Mucosa of stomach (tissue), 1 donor: Measurements from ENCODE around the gene CATSPERE.

Experiments
- H3K27me3 ChIP-seq: one replicate; pipeline ENCODE4 v1.7.0; 2013; ENCODE audit warnings: mild to moderate bottlenecking, low read length; ENCODE audit not compliant: control insufficient read depth, insufficient read depth
- H3K36me3 ChIP-seq: one replicate; pipeline ENCODE4 v1.7.0; 2013; ENCODE audit warnings: low read length; ENCODE audit not compliant: control insufficient read depth, insufficient read depth
- H3K4me1 ChIP-seq: one replicate; pipeline ENCODE4 v1.7.0; 2013; ENCODE audit warnings: mild to moderate bottlenecking, low read length; ENCODE audit not compliant: control insufficient read depth, insufficient read depth
- H3K4me3 ChIP-seq: one replicate; pipeline ENCODE4 v1.7.0; 2013; ENCODE audit warnings: low read length
- H3K9ac ChIP-seq: one replicate; pipeline ENCODE4 v1.7.0; 2013; ENCODE audit warnings: mild to moderate bottlenecking, low read length, moderate library complexity
- H3K9me3 ChIP-seq: one replicate; pipeline ENCODE4 v1.7.0; 2013; ENCODE audit warnings: mild to moderate bottlenecking, low read length, moderate library complexity; ENCODE audit not compliant: control insufficient read depth
- donor health status: Pancreatic carcinoma.

CATSPERE gene

GRCh38 chr1:244645414-244645813 lies 184.3 kb downstream of the CATSPERE start:
- Histone ChIP-seq H3K9ac (no peak overlapping the region), H3K36me3 (no peaks in the 10 kb centered on the region), H3K4me1 (no peaks in the 10 kb centered on the region), H3K9me3 (no peaks in the 10 kb centered on the region), H3K27me3 (no peaks in the 10 kb centered on the region), H3K4me3 (no peak overlapping the region)

GRCh38 chr1:244645890-244646289 lies 184.8 kb downstream of the CATSPERE start:
- no peak overlapping the region for H3K4me3 ChIP-seq
- H3K9me3 ChIP-seq = no peaks in the 10 kb centered on the region
- no peak overlapping the region for H3K9ac ChIP-seq
- no peaks in the 10 kb centered on the region for H3K4me1 ChIP-seq
- H3K27me3 ChIP-seq = no peaks in the 10 kb centered on the region
- no peaks in the 10 kb centered on the region for H3K36me3 ChIP-seq

DNA sequence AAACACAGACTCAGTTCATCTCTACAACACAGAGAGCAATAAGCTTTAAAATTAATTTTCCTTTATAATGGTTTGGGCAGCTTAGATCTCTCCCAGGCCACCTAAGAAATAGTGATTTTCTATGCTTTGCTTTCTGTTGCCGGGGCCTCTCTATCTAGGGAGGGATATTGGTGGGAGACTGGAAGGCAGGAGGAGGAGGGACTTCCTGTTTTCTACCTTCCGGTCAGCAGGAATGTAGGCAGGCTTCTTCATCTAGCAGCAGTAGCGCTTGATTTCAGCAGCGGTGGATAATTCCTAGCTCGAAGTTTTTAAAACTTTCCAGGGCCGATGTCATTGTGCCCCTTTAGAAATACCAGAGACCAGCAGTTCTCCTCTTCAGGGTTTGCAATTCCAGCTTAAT lies 186.7 kb downstream of the CATSPERE start:
- H3K36me3 ChIP-seq = no peaks in the 10 kb centered on the region
- no peaks in the 10 kb centered on the region for H3K4me1 ChIP-seq
- H3K4me3 ChIP-seq = no peak overlapping the region
- H3K9me3 ChIP-seq = no peaks in the 10 kb centered on the region
- no peak overlapping the region for H3K9ac ChIP-seq
- H3K27me3 ChIP-seq = no peaks in the 10 kb centered on the region

DNA sequence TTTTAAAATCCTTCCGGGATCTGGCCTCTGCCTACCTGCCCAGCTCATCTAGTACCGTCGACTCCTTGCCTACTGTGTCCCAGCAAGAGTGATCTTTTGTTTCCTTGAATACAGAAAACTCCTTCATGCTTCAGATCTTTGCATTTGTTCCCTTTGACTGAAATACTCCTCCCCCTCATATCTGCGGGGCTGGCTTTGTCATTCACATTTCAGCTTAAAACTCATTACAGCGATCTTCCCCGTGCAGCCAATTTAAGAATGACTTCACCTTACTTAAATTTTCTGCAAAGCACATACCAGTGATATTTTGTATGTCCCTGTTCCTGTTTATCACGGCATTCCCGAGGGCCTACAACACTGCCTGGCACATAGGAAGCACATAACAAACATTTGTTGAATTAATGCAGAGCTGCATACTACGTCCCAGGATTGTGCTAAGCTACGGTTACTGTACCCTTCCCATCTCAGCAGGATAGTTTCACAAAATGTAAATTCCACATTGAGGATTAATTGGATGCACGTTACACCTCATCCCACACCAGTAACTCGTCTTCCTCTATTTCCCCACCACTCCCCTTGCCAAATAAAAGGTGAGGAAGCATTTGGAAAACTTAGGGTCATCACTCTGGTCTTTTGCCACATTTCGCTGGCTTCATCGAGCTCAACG lies 191.0 kb downstream of the CATSPERE start:
- Histone ChIP-seq H3K36me3 (no peaks in the 10 kb centered on the region), H3K27me3 (no peaks in the 10 kb centered on the region), H3K9ac (peak overlapping the region; percentile 58), H3K9me3 (no peaks in the 10 kb centered on the region), H3K4me3 (peak overlapping the region; percentile 82), H3K4me1 (peaks cover 8% of the 10 kb centered on the region)

GRCh38 chr1:244652623-244653438 lies 191.8 kb downstream of the CATSPERE start, which contains the start of gene DESI2:
TSS of gene DESI2 (plus strand) at chr1:244653126. CDS start at chr1:244653314, 188 bp downstream.
- Histone ChIP-seq H3K9me3 (no peaks in the 10 kb centered on the region), H3K9ac (peak within 1 kb of the TSS; percentile 97), H3K4me3 (peak within 1 kb of the TSS; percentile 82), H3K36me3 (no peaks in the 10 kb centered on the region), H3K27me3 (no peaks in the 10 kb centered on the region), H3K4me1 (peaks cover 8% of the 10 kb centered on the region)

DNA sequence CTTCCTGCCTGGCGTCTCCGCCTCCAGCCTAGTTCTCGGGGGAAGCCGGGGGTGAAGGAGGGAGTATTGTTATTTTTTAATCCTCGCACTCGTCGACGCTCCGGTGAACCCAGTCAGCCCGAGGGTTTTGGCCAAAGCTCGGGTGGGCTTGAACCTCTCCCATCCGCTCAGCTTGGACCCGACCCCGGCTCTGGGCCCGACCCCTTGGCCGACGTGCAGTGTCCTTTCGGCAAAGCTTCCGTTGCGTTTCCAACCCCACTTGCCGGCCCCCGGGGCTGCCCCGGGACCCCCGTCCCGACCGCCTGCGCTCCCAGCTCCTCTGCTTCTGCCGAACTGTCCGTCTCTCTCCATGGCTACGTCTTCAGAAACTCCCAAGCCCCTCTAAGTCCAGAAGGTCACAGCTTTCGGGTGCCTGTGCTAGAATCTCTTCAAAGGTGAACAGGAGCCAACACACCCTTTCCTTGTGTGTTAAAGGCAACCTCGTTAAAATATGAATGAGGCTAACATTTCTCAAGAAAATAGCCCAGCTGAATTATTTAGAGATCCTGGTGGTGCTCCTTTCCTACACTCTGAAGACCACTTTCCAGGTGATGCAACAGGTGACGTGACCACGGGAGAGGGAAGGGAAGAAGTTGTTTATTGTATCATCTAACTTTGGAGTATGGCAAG lies 192.5 kb downstream of the CATSPERE start:
- Histone ChIP-seq H3K4me3 (peak overlapping the region; percentile 78), H3K9me3 (no peaks in the 10 kb centered on the region), H3K36me3 (no peaks in the 10 kb centered on the region), H3K9ac (peak overlapping the region; percentile 97), H3K4me1 (peaks cover 8% of the 10 kb centered on the region), H3K27me3 (no peaks in the 10 kb centered on the region)

DNA sequence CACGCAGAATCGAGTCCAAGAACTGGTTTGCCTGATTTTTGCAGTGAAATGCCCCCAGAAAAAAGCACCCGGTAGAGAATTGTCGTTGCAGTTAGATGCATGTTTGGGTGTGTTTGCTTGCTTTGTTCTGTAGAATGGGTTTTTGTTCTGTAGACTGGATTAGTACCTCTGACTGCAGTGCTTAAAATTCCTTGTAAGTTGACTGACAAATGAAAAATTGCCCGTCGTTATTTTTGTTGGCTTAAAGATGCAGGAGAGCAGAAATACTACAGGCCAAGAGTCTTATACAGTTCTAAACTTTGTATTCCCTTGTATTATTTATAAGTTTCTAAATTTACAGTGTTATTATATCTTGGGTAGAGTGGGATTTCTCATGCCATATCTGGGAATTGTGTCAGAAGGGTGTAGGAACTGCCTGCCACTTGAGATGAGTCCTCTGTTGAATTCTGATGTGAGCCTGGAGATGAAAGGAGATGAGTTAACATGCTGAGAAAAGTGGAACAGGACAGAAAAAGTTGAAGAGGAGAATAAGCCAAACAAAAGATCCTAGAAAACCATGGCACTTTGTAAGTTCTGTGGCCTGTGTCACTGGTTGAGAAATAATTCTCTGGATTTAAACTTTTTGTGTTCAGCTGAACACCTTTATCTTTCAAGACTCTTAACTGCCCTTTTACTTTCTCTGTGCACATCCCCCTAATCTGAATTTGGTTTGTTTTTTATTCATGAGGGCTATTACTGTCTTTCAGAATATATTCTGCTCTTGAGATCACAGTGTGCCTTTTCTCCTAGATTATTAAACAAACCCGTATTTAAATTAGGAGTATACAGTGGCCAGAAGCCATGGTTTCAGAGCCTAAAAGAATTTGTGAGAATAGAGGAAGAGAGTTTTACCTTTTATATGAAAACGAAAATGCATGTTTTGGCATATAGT lies 193.3 kb downstream of the CATSPERE start:
- Histone ChIP-seq H3K9me3 (no peaks in the 10 kb centered on the region), H3K4me1 (peaks cover 8% of the 10 kb centered on the region), H3K36me3 (no peaks in the 10 kb centered on the region), H3K9ac (peak overlapping the region; percentile 97), H3K4me3 (peak overlapping the region; percentile 78), H3K27me3 (no peaks in the 10 kb centered on the region)

DNA sequence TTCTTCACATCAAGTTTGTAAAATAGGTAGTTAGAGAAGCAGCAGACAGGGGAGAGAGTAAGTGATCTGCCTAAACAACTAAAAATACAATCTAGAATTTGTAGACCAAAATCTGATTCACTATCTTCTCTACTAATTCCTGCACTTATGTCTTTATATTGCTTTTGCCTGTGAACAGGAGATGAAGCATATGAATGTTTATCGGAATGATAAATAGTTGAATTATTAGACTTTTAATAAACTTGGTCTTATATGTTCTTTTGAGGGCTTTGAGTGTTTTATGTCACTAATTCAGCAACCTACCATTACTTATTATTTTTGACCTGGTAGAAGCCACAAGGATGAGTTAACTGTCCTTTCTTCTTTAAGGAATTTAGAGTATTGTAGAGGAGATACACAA lies 194.1 kb downstream of the CATSPERE start:
- H3K4me1 ChIP-seq = peaks cover 8% of the 10 kb centered on the region
- H3K9ac ChIP-seq = no peak overlapping the region
- no peaks in the 10 kb centered on the region for H3K9me3 ChIP-seq
- no peaks in the 10 kb centered on the region for H3K27me3 ChIP-seq
- no peak overlapping the region for H3K4me3 ChIP-seq
- no peaks in the 10 kb centered on the region for H3K36me3 ChIP-seq

- H3K36me3 ChIP-seq = no peaks in the 10 kb centered on the region
- no peaks in the 10 kb centered on the region for H3K9me3 ChIP-seq
- H3K4me1 ChIP-seq = peaks cover 8% of the 10 kb centered on the region
- H3K4me3 ChIP-seq = no peak overlapping the region
- no peaks in the 10 kb centered on the region for H3K27me3 ChIP-seq
- H3K9ac ChIP-seq = no peak overlapping the region
Measured at GRCh38 chr1:244657421-244657820, 196.3 kb downstream of the CATSPERE start.

GRCh38 chr1:244659694-244660093 lies 198.6 kb downstream of the CATSPERE start:
- Histone ChIP-seq H3K27me3 (no peaks in the 10 kb centered on the region), H3K9ac (no peak overlapping the region), H3K4me1 (peaks cover 3% of the 10 kb centered on the region), H3K4me3 (no peak overlapping the region), H3K36me3 (no peaks in the 10 kb centered on the region), H3K9me3 (no peaks in the 10 kb centered on the region)

GRCh38 chr1:244660595-244660994 lies 199.5 kb downstream of the CATSPERE start:
- Histone ChIP-seq H3K9ac (no peak overlapping the region), H3K4me3 (no peak overlapping the region), H3K36me3 (no peaks in the 10 kb centered on the region), H3K4me1 (no peaks in the 10 kb centered on the region), H3K9me3 (no peaks in the 10 kb centered on the region), H3K27me3 (no peaks in the 10 kb centered on the region)
